ENCODE data around the gene SLC35B3. TPM values are rescaled to one million over a fixed set of nuclear protein-coding genes. Genes with fewer than 3 reads are reported as not detected.
"Not testable (repeated sequence)": the region's sequence is repeated elsewhere in the genome, so short reads cannot be mapped to it uniquely, and the experiment has no call there.

The SLC35B3 gene
- polyA plus RNA-seq, 6 donors from 2014 or later, result 7.1 to 14.6 (median 11.7) TPM

DNA sequence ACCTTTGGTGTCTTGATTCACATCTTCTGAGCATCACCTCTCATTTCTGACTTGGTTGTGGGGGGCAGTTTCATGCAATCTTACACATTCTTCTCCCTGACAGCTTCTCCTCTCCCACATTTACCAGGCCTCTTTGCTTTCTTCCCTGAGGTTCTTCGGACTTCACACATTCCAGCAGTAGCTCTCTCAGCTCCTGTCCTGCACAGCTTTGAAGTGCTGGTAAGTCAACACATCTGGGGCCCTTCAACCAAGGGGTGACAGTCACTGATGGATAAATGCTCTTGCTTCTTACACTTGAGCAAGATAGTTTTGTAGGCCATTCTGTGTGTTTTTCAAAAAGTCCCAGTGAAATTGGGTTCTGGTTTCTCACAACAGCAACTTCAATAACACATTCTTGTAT, 2.5 kb upstream of the SLC35B3 start:
- Mint-ChIP-seq H3K4me3 (peak overlapping the region in 2 of 8 donors; percentile 18 to 60), H3K9me3 (no peaks in the 10 kb centered on the region), H3K27me3 (peaks cover 0 to 6% (median 0%) of the 10 kb centered on the region in 3 donors), H3K27ac (peak overlapping the region in 2 of 6 donors; percentile 42 to 79), H3K4me1 (peaks cover 18 to 28% (median 19%) of the 10 kb centered on the region in 3 donors), H3K36me3 (peaks cover 0 to 3% of the 10 kb centered on the region in 2 donors)
- ATAC-seq (ENCODE audit: low read depth in 2 of 2) (no peak), DNase-seq (no peak)

DNA sequence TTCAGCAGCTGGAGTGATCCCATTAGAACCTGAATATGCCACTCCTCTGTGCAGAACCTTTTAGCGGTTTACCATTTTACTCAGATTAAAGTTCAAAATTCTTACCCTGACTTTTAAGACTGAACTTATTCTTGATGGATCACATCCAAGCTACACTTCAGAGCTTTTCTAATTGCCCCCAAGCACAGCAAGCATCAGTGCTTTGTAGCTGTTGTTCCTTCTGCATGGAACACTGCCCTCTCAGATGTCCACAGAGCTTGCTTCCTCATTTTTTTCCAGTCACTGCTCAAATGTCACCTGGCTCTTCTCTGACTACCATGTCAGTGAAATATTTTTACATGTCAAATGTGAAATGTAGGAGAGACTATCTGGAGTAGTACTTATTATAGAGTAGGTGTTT, 1.6 kb upstream of the SLC35B3 start:
- Mint-ChIP-seq H3K9me3 (no peaks in the 10 kb centered on the region), H3K36me3 (peaks cover 0 to 3% of the 10 kb centered on the region in 2 donors), H3K27me3 (no peaks in the 10 kb centered on the region), H3K4me3 (peak overlapping the region in 6 of 8 donors; percentile 25 to 97 (median 46)), H3K27ac (no peak overlapping the region), H3K4me1 (peaks cover 21 to 34% (median 22%) of the 10 kb centered on the region in 3 donors)
- no peak for DNase-seq
- no peak for ATAC-seq (ENCODE audit: low read depth in 2 of 2)

DNA sequence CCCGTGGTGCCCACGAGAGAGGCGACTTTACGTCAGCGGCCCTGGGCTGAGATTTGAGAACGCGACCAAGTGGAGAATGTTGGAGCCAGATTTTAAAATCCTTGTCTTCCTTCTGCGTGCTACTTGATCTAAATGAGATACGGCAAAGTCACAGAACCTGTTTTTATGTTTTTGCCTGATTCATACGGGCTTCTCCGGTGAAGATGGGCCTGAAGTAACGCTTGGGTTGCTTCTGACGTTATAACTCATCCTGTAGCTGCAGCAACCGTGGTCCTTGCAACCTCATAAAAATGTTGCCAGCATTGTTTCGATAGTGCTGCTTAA, 462 bp upstream of the SLC35B3 start:
- DNase-seq, result no peak
- Mint-ChIP-seq H3K4me1 (peaks cover 27 to 36% (median 29%) of the 10 kb centered on the region in 3 donors), H3K27me3 (no peaks in the 10 kb centered on the region), H3K36me3 (peaks cover 0 to 3% of the 10 kb centered on the region in 2 donors), H3K9me3 (no peaks in the 10 kb centered on the region), H3K4me3 (peak overlapping the region; percentile 89 to 98 (median 96)), H3K27ac (peak overlapping the region; percentile 79 to 99 (median 98))
- peak in 1 of 2 donors; percentile 29 for ATAC-seq (ENCODE audit: low read depth in 2 of 2)

DNA sequence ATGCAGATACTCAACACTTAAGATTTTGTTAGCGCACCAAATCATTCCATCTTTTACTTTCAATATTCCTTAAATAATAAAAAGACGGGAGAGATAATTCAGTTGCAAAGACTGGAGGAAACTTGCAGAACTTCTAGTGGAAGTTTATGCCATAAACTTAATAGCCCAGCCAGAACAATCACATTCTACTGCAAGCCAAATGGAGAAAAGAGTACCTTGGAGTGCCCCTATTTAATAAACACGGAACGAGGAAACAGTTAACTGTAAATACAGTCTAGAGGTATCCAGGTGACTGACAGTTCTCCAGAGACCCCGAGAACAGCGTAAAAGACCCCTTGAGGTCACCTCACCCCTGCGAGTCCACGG, 635 bp downstream of the SLC35B3 start:
- H3K27ac Mint-ChIP-seq, result peak overlapping the region; percentile 79 to 99 (median 98)
- ATAC-seq (ENCODE audit: low read depth in 2 of 2) (peak; percentile 31 to 35), DNase-seq (no peak)
- no peaks in the 10 kb centered on the region for H3K27me3 Mint-ChIP-seq
- peaks cover 27 to 36% (median 29%) of the 10 kb centered on the region in 3 donors for H3K4me1 Mint-ChIP-seq
- peaks cover 0 to 3% of the 10 kb centered on the region in 2 donors for H3K36me3 Mint-ChIP-seq
- H3K9me3 Mint-ChIP-seq, result no peaks in the 10 kb centered on the region
- peak overlapping the region; percentile 89 to 98 (median 96) for H3K4me3 Mint-ChIP-seq

DNA sequence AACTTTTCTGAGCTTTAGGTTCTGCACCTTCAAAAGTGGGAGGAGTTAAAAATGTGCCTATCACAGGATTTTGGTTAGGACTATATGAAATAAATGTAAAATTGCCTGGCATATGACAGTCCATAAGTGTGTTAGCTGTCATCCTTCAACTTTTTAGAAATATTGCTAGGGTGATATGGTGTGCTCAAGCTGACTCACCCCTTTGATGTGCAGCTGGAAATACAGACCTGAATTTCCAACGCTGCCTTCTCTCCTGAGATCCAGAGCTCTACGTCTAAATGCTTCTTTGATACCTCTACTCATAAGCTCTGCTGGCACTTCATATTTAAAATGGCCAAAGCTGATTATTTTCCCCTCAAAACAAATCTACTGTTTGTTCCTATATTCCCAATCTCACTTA, 2.7 kb downstream of the SLC35B3 start:
- H3K27me3 Mint-ChIP-seq, result no peaks in the 10 kb centered on the region
- H3K36me3 Mint-ChIP-seq, result no peaks in the 10 kb centered on the region
- peak overlapping the region in 2 of 8 donors; percentile 47 to 90 for H3K4me3 Mint-ChIP-seq
- H3K9me3 Mint-ChIP-seq, result no peaks in the 10 kb centered on the region
- ATAC-seq (ENCODE audit: low read depth in 2 of 2) (no peak), DNase-seq (no peak)
- peak overlapping the region in 3 of 6 donors; percentile 24 to 54 (median 26) for H3K27ac Mint-ChIP-seq
- peaks cover 24 to 36% (median 29%) of the 10 kb centered on the region in 3 donors for H3K4me1 Mint-ChIP-seq

DNA sequence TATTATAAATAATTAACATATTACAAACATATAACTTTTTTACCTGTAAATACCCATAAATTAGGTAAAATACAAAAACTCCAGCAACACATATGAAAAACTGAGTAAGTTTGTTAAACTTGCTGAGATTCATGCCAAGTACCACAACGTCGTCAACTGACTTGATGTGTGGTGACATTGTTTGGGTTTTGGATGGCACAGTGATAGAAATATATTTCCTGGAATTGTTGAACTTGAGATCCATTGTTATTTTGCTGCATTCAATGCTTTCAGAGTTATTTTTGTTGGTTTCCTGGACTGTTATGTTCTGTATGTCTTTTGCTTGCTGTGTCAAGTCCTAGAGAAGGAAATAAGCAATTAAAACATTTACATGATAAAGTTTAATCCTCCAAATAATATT, 5.5 kb downstream of the SLC35B3 start:
- no peak for ATAC-seq (ENCODE audit: low read depth in 2 of 2)
- no peak overlapping the region for H3K4me3 Mint-ChIP-seq
- no peak overlapping the region for H3K27ac Mint-ChIP-seq
- peaks cover 10 to 13% of the 10 kb centered on the region in 2 donors for H3K36me3 Mint-ChIP-seq
- peaks cover 17 to 24% (median 21%) of the 10 kb centered on the region in 3 donors for H3K4me1 Mint-ChIP-seq
- H3K9me3 Mint-ChIP-seq, result peaks cover 0 to 2% (median 0%) of the 10 kb centered on the region in 7 donors
- no peak for DNase-seq
- no peaks in the 10 kb centered on the region for H3K27me3 Mint-ChIP-seq

DNA sequence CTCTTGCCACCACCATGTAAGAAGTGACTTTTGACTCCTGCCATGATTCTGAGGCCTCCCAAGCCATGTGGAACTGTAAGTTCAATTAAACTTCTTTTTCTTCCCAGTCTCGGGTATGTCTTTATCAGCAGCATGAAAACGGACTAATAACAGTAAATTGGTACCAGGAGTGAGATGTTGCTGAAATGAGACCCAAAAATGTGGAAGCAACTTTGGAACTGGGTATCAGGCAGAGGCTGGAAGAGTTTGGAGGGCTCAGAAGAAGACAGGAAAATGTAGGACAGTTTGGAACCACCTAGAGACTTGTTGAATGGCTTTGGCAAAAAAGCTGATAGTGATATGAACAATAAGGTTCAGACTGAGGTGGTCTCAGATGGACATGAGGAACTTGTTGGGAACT, 8.8 kb downstream of the SLC35B3 start:
- peak overlapping the region in 1 of 8 donors; percentile 15 for H3K4me3 Mint-ChIP-seq
- H3K27me3 Mint-ChIP-seq; DNase-seq; H3K4me1 Mint-ChIP-seq; H3K9me3 Mint-ChIP-seq; ATAC-seq (ENCODE audit: low read depth in 2 of 2); H3K27ac Mint-ChIP-seq: not testable (repeated sequence)
- peaks cover 10 to 24% of the 10 kb centered on the region in 2 donors for H3K36me3 Mint-ChIP-seq

DNA sequence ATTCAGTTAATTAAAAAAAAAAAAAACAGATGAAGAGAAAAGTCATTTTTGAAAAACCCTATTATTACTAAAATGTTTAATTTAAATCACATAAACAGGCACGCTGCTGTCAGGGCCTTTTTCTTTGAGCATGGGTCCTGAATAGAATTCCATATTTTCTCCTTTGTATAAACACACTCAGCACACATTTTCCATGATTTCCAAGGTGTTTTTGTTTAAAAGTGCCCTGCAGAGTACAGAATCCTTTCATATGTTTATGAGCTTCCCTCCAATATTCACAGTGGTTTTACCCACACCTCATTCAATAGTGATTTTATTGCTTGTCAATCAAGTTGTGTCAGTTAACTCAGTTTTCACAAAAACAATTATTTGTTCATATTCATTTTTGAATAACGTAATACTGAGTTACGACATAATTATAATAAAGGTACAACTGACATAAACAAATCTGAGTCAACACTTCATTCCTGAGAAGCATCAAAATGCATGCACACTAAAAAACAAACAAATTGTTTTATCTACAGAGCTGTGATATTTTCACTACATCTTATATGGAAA, 15.2 kb downstream of the SLC35B3 start:
- Mint-ChIP-seq H3K4me3 (no peak overlapping the region), H3K27me3 (no peaks in the 10 kb centered on the region), H3K27ac (no peak overlapping the region), H3K36me3 (peaks cover 5 to 30% of the 10 kb centered on the region in 2 donors), H3K9me3 (no peaks in the 10 kb centered on the region), H3K4me1 (no peaks in the 10 kb centered on the region)
- DNase-seq (no peak), ATAC-seq (ENCODE audit: low read depth in 2 of 2) (no peak)

DNA sequence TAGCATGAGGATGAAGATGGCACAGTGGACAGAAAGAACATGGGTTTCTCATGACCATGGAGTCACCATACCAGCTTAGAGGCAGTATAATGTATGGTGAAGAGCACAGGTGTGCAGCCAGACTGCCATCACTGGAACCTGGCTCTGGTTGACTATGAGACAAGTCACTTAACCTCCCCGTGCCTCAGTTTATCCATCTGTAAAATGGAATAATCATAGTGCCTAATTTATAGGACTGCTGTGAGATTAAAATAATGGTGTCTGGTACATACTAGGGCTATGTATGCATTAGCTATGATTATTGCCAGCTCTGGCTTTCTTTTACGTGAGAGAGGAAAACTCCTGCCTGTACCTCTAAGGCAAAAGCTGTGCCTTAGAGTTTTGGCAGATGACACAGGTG, 19.4 kb downstream of the SLC35B3 start:
- no peak for DNase-seq
- peaks cover 0 to 2% (median 0%) of the 10 kb centered on the region in 7 donors for H3K9me3 Mint-ChIP-seq
- peaks cover 20 to 35% of the 10 kb centered on the region in 2 donors for H3K36me3 Mint-ChIP-seq
- H3K27ac Mint-ChIP-seq, result peak overlapping the region in 1 of 6 donors; percentile 38
- no peaks in the 10 kb centered on the region for H3K4me1 Mint-ChIP-seq
- no peak for ATAC-seq (ENCODE audit: low read depth in 2 of 2)
- no peaks in the 10 kb centered on the region for H3K27me3 Mint-ChIP-seq
- no peak overlapping the region for H3K4me3 Mint-ChIP-seq

DNA sequence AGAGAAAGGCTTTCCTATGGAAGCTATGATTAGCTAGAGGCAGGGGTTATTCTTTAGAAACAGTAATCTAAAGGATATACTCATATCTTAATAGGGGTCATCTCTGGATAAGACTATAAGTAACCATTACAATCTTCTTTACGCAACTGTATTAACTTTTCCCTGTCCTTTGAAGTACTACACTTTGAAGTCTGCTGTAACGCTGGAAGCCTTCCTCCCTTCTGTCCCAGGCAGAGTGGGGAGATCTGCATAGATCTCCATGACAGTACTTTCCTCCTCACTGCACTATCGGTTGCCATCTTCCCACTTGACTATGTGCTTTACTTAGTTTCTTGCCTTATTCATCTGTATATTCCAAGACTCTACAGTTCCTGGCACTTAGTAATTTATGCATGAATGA, 20.1 kb downstream of the SLC35B3 start:
- no peak for DNase-seq
- Mint-ChIP-seq H3K27me3 (no peaks in the 10 kb centered on the region), H3K4me1 (no peaks in the 10 kb centered on the region), H3K36me3 (peaks cover 26 to 41% of the 10 kb centered on the region in 2 donors), H3K9me3 (peaks cover 0 to 2% (median 0%) of the 10 kb centered on the region in 7 donors), H3K4me3 (no peak overlapping the region), H3K27ac (no peak overlapping the region)
- ATAC-seq (ENCODE audit: low read depth in 2 of 2), result no peak

DNA sequence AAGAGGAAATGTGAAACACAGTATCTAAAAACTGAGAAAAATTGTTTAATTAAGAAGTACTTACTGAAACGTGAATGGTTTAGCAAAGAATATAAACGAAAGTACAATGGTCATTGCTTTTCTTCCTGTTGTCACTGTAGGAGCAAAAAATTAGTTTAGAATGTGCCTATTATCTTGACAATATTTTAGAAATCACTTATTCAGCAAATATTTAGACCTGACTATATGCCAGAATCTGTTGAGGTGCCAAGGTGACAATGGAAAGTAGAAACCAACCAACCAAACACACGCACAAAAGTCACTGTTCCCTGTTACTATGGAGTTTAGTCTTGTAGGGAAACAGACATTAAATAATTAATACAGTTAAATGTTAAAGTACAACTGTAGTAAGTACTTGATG, 20.5 kb downstream of the SLC35B3 start:
- H3K4me1 Mint-ChIP-seq, result no peaks in the 10 kb centered on the region

DNA sequence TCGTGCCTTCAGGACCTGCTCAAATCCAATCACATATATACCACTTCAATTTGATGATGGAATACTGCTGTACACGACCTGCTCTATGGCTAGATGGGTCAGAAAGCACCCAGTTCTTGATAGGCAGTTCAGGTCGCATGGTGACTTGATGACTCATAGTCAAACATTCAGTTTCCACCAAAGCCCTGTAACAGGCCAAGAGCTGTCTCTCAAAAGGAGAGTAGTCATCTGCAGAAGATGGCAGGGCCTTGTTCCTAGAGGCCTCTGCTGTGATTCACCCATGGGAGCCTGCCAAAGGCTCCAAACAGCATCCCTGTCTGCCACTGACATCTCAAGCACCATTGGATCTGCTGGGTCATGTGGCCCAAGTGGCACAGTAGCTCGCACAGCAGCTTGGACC, 29.4 kb downstream of the SLC35B3 start:
- not testable (repeated sequence) for H3K27ac Mint-ChIP-seq; DNase-seq; H3K4me1 Mint-ChIP-seq; H3K4me3 Mint-ChIP-seq; H3K9me3 Mint-ChIP-seq; H3K27me3 Mint-ChIP-seq; ATAC-seq (ENCODE audit: low read depth in 2 of 2)
- H3K36me3 Mint-ChIP-seq, result peaks cover 12 to 38% of the 10 kb centered on the region in 2 donors

More for the DNA sequence above, 20.5 kb downstream of the SLC35B3 start:
- no peak overlapping the region for H3K4me3 Mint-ChIP-seq
- no peaks in the 10 kb centered on the region for H3K27me3 Mint-ChIP-seq
- DNase-seq, result no peak
- ATAC-seq (ENCODE audit: low read depth in 2 of 2), result no peak
- H3K36me3 Mint-ChIP-seq, result peaks cover 31 to 45% of the 10 kb centered on the region in 2 donors
- no peak overlapping the region for H3K27ac Mint-ChIP-seq
- peaks cover 0 to 2% (median 0%) of the 10 kb centered on the region in 7 donors for H3K9me3 Mint-ChIP-seq

DNA sequence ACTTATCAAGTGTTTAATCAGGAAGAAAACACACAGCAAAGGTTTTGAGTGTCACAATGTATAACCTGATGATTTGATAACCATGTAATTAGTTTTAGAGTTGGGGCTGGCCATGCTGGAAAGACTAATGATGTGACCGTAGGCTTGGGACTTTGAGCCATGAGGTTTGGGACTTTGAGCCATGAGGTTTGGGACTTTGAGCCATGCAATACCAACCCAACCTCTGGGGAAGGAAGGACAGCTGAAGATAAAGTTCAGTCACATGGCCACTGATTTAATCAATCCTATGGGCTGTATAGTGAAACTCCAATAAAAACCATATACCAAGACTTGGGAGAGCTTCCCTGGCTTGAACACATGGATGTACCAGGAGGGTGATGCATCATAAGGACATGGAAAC, 32.8 kb downstream of the SLC35B3 start:
- Mint-ChIP-seq H3K27ac (no peak overlapping the region), H3K36me3 (peaks cover 0 to 15% of the 10 kb centered on the region in 2 donors), H3K27me3 (no peaks in the 10 kb centered on the region), H3K9me3 (peaks cover 0 to 4% (median 0%) of the 10 kb centered on the region in 7 donors), H3K4me3 (peak overlapping the region in 1 of 8 donors; percentile 12), H3K4me1 (no peaks in the 10 kb centered on the region)
- DNase-seq, result no peak
- ATAC-seq (ENCODE audit: low read depth in 2 of 2), result no peak

DNA sequence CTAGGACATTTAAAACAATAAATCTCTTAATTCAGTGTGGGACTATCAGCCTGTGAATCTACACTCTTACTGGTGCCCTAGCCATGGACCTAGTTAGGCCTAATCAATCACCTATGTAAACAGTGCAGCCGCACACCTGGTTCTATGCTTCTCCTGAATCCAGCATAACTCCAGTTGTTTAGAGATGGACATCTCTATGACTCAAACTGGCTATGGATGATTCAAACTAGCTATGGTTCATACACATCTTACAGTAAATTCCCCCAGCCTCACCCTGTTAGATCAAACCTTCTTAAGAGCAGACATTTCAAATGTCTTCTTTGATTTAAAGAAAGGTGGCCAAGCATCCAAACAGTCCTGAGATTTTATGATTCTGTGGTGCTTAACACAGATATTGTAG, 34.7 kb downstream of the SLC35B3 start:
- Mint-ChIP-seq H3K9me3 (peaks cover 0 to 3% (median 0%) of the 10 kb centered on the region in 7 donors), H3K27ac (no peak overlapping the region), H3K27me3 (no peaks in the 10 kb centered on the region), H3K36me3 (peaks cover 0 to 6% of the 10 kb centered on the region in 2 donors), H3K4me1 (no peaks in the 10 kb centered on the region), H3K4me3 (no peak overlapping the region)
- no peak for ATAC-seq (ENCODE audit: low read depth in 2 of 2)
- DNase-seq, result no peak

Measured in naive B cell (primary cell).